Stimulated activated CD4-positive, alpha-beta T cell treated with anti-CD3 and anti-CD28 coated beads, Interleukin-1b, Interleukin-23, amount 100 ng/mL, for 24 hours (primary cell): ENCODE results near the gene HELT.
"Not testable (repeated sequence)": the region's sequence is repeated elsewhere in the genome, so short reads cannot be mapped to it uniquely, and the experiment has no call there.

Experiments
- DNase-seq, 4 experiments: peaks; one replicate each; pipeline ENCODE4 v3.0.0-alpha.2; 2020; ENCODE audit warnings: low read depth in 4 of 4, low spot score in 1 of 4

HELT gene

GRCh38 chr4:185036019-185036418 is 17.7 kb downstream of the HELT start:
- DNase-seq: no peak

- DNase-seq: no peak
Measured at GRCh38 chr4:185036842-185037241, 18.6 kb downstream of the HELT start.

GRCh38 chr4:185039508-185040273 is 21.4 kb downstream of the HELT start:
- DNase-seq: peak; percentile 3 to 30 (median 16)

GRCh38 chr4:185040523-185040922 is 22.2 kb downstream of the HELT start:
- DNase-seq: no peak

GRCh38 chr4:185050286-185050685 is 32.0 kb downstream of the HELT start:
- DNase-seq: not testable (repeated sequence)

- not testable (repeated sequence) for DNase-seq
Measured at GRCh38 chr4:185051283-185051682, 33.0 kb downstream of the HELT start.

GRCh38 chr4:185053746-185054145 is 35.5 kb downstream of the HELT start:
- DNase-seq: no peak

GRCh38 chr4:185054272-185054671 is 36.0 kb downstream of the HELT start:
- no peak for DNase-seq

GRCh38 chr4:185054886-185055285 is 36.6 kb downstream of the HELT start:
- no peak for DNase-seq

GRCh38 chr4:185061610-185062009 is 43.3 kb downstream of the HELT start:
- no peak for DNase-seq

GRCh38 chr4:185062606-185063005 is 44.3 kb downstream of the HELT start:
- no peak for DNase-seq

- DNase-seq: no peak
Measured at GRCh38 chr4:185066179-185066578, 47.9 kb downstream of the HELT start.

- DNase-seq: no peak
Measured at GRCh38 chr4:185068837-185069236, 50.5 kb downstream of the HELT start.
